Liver (tissue), 9 donors: ENCODE data around the gene GSAP. TPM values are rescaled to one million over a fixed set of nuclear protein-coding genes. Genes with fewer than 3 reads are reported as not detected.

Source experiments
- DNase-seq: peaks from one replicate; pipeline ENCODE4 v3.0.0-alpha.2; 2017; ENCODE audit warnings: low spot score
- H3K27ac ChIP-seq, 2 donors: one replicate each; pipeline ENCODE4 v1.7.0; 2013; ENCODE audit warnings: inconsistent platforms in 2 of 2, low read length in 2 of 2, control low read depth in 1 of 2, low read depth in 1 of 2, mild to moderate bottlenecking in 1 of 2
- H3K27me3 ChIP-seq, 4 donors: one replicate each; pipeline versions ENCODE4 v1.6.1 to v1.7.0; 2013; ENCODE audit warnings: low read length in 3 of 4, inconsistent platforms in 1 of 4, mild to moderate bottlenecking in 1 of 4, moderate library complexity in 1 of 4; ENCODE audit not compliant: control insufficient read depth in 4 of 4, insufficient read depth in 4 of 4
- H3K36me3 ChIP-seq, 4 donors: one replicate each; pipeline versions ENCODE4 v1.6.1 to v1.7.0; 2013; ENCODE audit warnings: low read length in 3 of 4, mild to moderate bottlenecking in 3 of 4, low read depth in 1 of 4, moderate library complexity in 1 of 4; ENCODE audit not compliant: control insufficient read depth in 4 of 4, insufficient read depth in 3 of 4
- H3K4me1 ChIP-seq, 4 donors: one replicate each; pipeline versions ENCODE4 v1.6.1 to v1.7.0; 2013; ENCODE audit warnings: low read length in 3 of 4, mild to moderate bottlenecking in 3 of 4, moderate library complexity in 1 of 4; ENCODE audit not compliant: control insufficient read depth in 4 of 4, insufficient read depth in 4 of 4
- H3K4me3 ChIP-seq, 3 donors: one replicate each; pipeline versions ENCODE4 v1.6.1 to v1.7.0; 2013; ENCODE audit warnings: low read length in 3 of 3, control low read depth in 1 of 3, low read depth in 1 of 3, mild to moderate bottlenecking in 1 of 3
- H3K9ac ChIP-seq, 2 donors: one replicate each; pipeline ENCODE4 v1.7.0; 2013; ENCODE audit warnings: low read length in 2 of 2, mild to moderate bottlenecking in 2 of 2, moderate library complexity in 2 of 2, control low read depth in 1 of 2, low read depth in 1 of 2
- H3K9me3 ChIP-seq, 4 donors: one replicate each; pipeline versions ENCODE4 v1.6.1 to v1.7.0; 2013; ENCODE audit warnings: low read length in 3 of 4; ENCODE audit not compliant: control insufficient read depth in 4 of 4
- HNF4A ChIP-seq, 2 donors: conservative IDR thresholded peaks; 2 replicates each; pipeline ENCODE4 v1.6.1; 2016; ENCODE audit warnings: antibody characterized with exemption in 2 of 2, mild to moderate bottlenecking in 2 of 2
- JUND ChIP-seq, 2 donors: IDR thresholded peaks; 2 replicates each; pipeline ENCODE4 v1.6.1; 2016; ENCODE audit warnings: antibody characterized with exemption in 2 of 2
- NR2F2 ChIP-seq: IDR thresholded peaks from 2 replicates; pipeline ENCODE4 v1.6.1; 2016; ENCODE audit warnings: antibody characterized with exemption
- RXRA ChIP-seq, 2 donors: IDR thresholded peaks; 2 replicates each; pipeline ENCODE4 v1.6.1; 2017 to 2018; ENCODE audit warnings: antibody characterized with exemption in 2 of 2, mild to moderate bottlenecking in 1 of 2
- TAF1 ChIP-seq: conservative IDR thresholded peaks from 2 replicates; pipeline ENCODE4 v1.6.1; 2016; ENCODE audit warnings: antibody characterized with exemption, mild to moderate bottlenecking
- WGBS: extraction: QIAGEN DNeasy Blood & Tissue Kit; methylation state at CpG from one replicate; pipeline ENCODE4 v1.1.7; 2013; 5-methylcytosine and 5-hydroxymethylcytosine counted together
- polyA plus RNA-seq, 2 donors: library from polyadenylated mRNA; stranded (reverse) in 1 of 2; unstranded in 1 of 2; fragments of 200-250 nt in 1 of 2; fragments of >200 nt in 1 of 2; fragmentation: Nextera tagmentation in 1 of 2; extraction: Ambion mirVana in 1 of 2; gene quantifications; one replicate each; pipeline versions ENCODE4 v1.2.1 to v1.2.3, GENCODE V29; 2013 to 2015
- total RNA-seq, 2 donors: library from RNA; depleted of rRNA; stranded (reverse); fragments of >200 nt; gene quantifications; one replicate each; pipeline ENCODE4 v1.2.3, GENCODE V29; 2014
- TF ChIP-seq, protein P1 (sequence below): IDR thresholded peaks from 2 replicates; pipeline ENCODE4 v1.6.1; 2016; ENCODE audit warnings: antibody characterized with exemption, mild to moderate bottlenecking
- TF ChIP-seq, protein P2 (sequence below): IDR thresholded peaks from 2 replicates; pipeline ENCODE4 v1.6.1; 2016; ENCODE audit warnings: antibody characterized with exemption
- TF ChIP-seq, protein P3 (sequence below): IDR thresholded peaks from 2 replicates; pipeline ENCODE4 v1.6.1; 2016; ENCODE audit warnings: antibody characterized with exemption
- TF ChIP-seq, protein P4 (sequence below): fragments of 150-350 bp; IDR thresholded peaks from 2 replicates; pipeline ENCODE4 v1.5.1; 2017; ENCODE audit warnings: improper control_type of control experiment, low read depth, low read length; ENCODE audit not compliant: missing input control
- donor health status: healthy.
- donor health status: healthy.
- donor health status: healthy.
- donor health status: healthy.
- donor health status: healthy.

GSAP gene
- total and polyA plus RNA-seq, 4 donors: 4.1 to 30.9 (median 17.7) TPM

DNA sequence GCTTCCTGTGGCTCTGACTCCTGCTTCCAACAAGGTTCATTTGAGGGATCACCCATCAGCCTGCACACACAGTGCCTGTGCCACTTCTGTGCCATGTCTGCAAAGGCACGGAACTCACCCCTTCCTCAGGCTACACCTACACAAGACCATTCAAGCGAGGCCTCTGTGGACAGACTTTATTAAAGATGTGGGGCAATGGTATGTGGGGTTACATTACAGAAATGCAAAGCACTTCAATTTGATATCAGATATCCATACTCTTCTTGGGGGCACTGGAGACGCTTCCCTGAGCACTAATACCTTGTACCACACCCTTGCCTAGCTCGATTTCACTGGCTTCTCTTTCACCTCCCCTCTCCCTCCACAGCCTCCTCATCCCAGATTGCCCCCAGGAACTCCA, 132.1 kb downstream of the GSAP start:
- no peaks in the 10 kb centered on the region for H3K27me3 ChIP-seq
- peaks cover 0 to 6% (median 2%) of the 10 kb centered on the region in 4 donors for H3K4me1 ChIP-seq
- no peak overlapping the region for H3K27ac ChIP-seq
- H3K9ac ChIP-seq: no peak overlapping the region
- H3K9me3 ChIP-seq: no peaks in the 10 kb centered on the region
- TF ChIP-seq HNF4A (conservative IDR thresholded peaks at IDR 0.05) (no peak), TAF1 (no peak), RXRA (IDR thresholded peaks at IDR 0.05) (no peak), JUND (IDR thresholded peaks at IDR 0.05) (no peak)
- TF ChIP-seq, protein P1, sequence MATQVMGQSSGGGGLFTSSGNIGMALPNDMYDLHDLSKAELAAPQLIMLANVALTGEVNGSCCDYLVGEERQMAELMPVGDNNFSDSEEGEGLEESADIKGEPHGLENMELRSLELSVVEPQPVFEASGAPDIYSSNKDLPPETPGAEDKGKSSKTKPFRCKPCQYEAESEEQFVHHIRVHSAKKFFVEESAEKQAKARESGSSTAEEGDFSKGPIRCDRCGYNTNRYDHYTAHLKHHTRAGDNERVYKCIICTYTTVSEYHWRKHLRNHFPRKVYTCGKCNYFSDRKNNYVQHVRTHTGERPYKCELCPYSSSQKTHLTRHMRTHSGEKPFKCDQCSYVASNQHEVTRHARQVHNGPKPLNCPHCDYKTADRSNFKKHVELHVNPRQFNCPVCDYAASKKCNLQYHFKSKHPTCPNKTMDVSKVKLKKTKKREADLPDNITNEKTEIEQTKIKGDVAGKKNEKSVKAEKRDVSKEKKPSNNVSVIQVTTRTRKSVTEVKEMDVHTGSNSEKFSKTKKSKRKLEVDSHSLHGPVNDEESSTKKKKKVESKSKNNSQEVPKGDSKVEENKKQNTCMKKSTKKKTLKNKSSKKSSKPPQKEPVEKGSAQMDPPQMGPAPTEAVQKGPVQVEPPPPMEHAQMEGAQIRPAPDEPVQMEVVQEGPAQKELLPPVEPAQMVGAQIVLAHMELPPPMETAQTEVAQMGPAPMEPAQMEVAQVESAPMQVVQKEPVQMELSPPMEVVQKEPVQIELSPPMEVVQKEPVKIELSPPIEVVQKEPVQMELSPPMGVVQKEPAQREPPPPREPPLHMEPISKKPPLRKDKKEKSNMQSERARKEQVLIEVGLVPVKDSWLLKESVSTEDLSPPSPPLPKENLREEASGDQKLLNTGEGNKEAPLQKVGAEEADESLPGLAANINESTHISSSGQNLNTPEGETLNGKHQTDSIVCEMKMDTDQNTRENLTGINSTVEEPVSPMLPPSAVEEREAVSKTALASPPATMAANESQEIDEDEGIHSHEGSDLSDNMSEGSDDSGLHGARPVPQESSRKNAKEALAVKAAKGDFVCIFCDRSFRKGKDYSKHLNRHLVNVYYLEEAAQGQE: no peak
- TF ChIP-seq, protein P2, sequence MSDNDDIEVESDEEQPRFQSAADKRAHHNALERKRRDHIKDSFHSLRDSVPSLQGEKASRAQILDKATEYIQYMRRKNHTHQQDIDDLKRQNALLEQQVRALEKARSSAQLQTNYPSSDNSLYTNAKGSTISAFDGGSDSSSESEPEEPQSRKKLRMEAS: no peak
- TF ChIP-seq, protein P3, sequence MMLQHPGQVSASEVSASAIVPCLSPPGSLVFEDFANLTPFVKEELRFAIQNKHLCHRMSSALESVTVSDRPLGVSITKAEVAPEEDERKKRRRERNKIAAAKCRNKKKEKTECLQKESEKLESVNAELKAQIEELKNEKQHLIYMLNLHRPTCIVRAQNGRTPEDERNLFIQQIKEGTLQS: no peak
- H3K4me3 ChIP-seq: no peak overlapping the region
- H3K36me3 ChIP-seq: no peaks in the 10 kb centered on the region
- 90% methylated on average over 4 of the region's 4 CpGs for WGBS
- DNase-seq: no peak

DNA sequence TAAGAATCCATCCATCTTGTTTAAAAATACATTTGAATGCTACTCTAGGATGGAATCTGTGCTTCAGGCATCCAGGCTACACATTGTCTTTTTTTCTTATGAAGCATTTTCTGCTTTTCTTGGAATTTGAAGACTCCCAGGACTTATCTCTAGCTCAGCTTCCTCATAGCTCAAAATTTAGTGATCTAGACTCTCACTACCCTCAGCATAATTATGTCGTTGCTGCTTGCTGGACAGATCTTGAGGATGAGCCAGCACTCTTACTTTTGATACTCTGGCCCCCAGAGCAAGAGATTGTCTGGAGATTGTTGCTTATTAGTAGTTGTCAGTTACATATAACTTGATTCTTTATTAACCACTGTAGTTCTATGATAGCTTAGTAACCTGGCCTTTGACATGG, 133.3 kb downstream of the GSAP start:
- TF ChIP-seq NR2F2: peak; percentile 41
- TF ChIP-seq, protein P4, sequence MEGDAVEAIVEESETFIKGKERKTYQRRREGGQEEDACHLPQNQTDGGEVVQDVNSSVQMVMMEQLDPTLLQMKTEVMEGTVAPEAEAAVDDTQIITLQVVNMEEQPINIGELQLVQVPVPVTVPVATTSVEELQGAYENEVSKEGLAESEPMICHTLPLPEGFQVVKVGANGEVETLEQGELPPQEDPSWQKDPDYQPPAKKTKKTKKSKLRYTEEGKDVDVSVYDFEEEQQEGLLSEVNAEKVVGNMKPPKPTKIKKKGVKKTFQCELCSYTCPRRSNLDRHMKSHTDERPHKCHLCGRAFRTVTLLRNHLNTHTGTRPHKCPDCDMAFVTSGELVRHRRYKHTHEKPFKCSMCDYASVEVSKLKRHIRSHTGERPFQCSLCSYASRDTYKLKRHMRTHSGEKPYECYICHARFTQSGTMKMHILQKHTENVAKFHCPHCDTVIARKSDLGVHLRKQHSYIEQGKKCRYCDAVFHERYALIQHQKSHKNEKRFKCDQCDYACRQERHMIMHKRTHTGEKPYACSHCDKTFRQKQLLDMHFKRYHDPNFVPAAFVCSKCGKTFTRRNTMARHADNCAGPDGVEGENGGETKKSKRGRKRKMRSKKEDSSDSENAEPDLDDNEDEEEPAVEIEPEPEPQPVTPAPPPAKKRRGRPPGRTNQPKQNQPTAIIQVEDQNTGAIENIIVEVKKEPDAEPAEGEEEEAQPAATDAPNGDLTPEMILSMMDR: no peak
- Histone ChIP-seq H3K4me3 (no peak overlapping the region), H3K9ac (no peak overlapping the region), H3K9me3 (no peaks in the 10 kb centered on the region), H3K36me3 (no peaks in the 10 kb centered on the region), H3K27me3 (no peaks in the 10 kb centered on the region), H3K4me1 (peaks cover 0 to 6% (median 2%) of the 10 kb centered on the region in 4 donors), H3K27ac (no peak overlapping the region)
- DNase-seq: no peak
- WGBS: 87% methylated on average over 1 of the region's 1 CpG

DNA sequence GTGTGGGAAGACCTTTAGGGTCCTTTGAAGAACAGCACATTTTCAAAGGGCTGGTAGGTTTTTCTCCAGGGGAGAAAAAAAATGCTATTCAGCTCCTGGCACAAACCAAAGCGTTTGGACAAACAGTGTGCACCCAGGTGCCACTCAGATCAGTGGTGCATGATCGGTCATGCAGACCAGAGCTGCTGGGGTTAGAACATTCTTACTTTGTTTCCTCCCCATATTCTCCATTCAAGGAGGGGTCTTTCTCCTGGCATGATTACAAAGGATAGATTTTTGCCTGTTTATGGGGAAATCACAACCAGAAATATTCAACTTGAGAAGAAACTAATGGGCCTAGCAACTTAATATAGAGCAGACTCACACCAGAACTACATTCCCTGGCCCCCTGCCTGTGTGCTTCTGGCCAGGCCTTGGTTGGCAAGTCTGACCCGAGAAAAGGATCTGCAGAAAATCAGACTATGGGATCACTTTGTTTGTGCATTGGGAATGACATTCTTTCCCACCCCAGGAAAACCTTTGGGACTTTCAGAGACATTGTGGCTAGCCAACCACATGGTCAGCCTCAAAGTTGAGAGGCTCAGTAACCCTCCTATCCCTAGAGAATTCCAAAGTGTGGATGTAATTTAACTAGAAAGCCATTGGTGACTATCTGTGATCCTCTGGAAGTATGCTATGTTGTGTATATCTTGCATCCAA, 134.2 kb downstream of the GSAP start:
- peak overlapping the region in 1 of 2 donors; percentile 18 for H3K27ac ChIP-seq
- no peak for DNase-seq
- no peaks in the 10 kb centered on the region for H3K9me3 ChIP-seq
- peak overlapping the region in 1 of 2 donors; percentile 22 for H3K9ac ChIP-seq
- no peaks in the 10 kb centered on the region for H3K36me3 ChIP-seq
- 67% methylated on average over 3 of the region's 3 CpGs for WGBS
- TF ChIP-seq, protein P1: peak; percentile 94
- peak; percentile 62 for TF ChIP-seq NR2F2
- TF ChIP-seq, protein P4: no peak
- no peaks in the 10 kb centered on the region for H3K27me3 ChIP-seq
- H3K4me1 ChIP-seq: peaks cover 0 to 6% (median 2%) of the 10 kb centered on the region in 4 donors
- no peak overlapping the region for H3K4me3 ChIP-seq
